T-helper 9 cell (primary cell): ENCODE data around the gene JAG1.
"Not testable (repeated sequence)": the region's sequence is repeated elsewhere in the genome, so short reads cannot be mapped to it uniquely, and the experiment has no call there.

ENCODE experiments used
- DNase-seq: peaks from one replicate; pipeline ENCODE4 v3.0.0-alpha.2; 2020

The JAG1 gene

DNA sequence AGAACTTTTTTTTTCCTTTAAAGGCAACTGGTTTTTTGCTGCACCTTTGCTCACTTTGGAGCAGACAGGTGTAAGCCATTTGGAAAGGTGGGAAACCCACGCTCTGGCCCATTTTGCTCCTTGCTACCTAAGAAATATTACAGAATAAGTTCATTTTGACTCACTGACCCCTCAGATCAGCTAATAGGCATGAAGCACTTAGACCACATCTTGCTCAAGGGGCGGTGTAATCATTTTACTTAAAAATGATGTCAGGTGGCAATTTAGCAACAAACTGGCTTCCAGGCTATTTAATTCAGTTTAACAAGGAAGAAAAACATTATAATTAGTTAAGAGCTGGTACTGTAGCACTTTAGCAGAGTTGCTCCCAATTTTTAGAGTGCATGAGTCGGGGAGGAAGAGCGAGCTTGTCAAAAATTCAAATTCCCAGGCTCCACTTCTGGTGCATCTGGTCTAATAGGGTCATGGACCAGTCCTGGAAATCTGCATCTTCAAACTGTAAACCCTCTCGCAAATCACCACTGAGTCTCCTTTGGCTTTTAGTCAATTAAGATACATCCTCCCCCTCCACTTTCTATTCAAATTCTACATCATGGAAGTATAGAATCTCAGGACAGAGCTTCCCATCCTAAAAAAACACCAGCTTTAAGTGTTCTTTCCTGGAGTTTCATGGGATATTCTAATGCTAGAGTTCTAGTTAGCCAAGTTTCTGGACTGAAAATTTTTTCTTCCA is 38.2 kb downstream of the JAG1 start:
- DNase-seq: no peak

DNA sequence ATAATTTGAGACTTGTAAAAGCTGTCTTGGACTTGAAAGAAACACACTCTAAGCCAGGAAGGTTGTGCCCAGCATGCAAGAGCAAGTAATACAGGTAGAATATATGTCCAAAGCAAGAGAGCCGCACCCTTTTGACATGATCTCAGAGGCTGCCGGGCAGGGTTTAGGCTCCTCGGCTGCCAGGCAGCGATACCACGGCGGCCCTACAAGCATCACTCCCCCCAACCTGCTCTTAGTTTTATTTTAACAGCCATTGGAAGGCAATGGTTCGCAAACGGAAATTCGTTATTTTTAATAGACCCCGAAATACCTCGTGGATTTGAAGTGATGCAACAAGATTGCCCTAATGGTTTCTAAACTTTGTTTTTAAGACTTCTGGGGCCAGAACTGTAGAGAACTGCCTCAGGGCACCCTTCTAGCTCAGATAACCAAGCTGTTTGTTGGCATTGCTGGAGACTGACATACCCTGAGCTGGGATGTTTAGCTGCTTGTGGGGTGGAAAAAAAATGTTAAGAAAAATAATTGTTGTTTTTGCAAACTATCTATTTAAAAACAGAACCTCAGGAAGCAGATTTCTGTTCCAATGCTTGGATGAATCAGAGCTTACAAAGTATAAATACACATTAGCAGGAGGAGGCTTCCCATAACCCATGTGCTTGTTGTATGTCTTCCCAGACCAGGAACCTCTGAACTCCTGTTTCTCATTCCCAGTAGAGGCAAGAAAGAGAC is 39.0 kb downstream of the JAG1 start:
- no peak for DNase-seq

DNA sequence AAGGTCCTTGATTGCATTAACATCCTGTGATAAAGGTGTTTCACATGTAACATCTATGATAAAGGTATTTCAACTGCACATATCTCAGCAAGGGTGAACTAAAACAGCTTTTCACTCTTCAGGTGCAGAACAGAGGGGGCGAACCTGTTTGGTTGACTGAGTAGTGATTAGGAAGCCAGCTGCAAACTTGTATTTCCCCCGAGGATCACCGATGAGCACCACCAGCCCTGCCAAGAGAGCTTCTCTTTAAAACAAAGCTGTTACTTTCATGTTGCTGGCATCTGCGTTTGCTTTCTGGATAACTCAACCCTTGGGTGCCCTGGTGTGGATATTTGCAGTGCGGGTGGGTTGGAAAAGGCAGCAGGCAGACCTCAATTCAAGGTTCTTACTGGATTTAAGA is 39.6 kb downstream of the JAG1 start:
- no peak for DNase-seq

DNA sequence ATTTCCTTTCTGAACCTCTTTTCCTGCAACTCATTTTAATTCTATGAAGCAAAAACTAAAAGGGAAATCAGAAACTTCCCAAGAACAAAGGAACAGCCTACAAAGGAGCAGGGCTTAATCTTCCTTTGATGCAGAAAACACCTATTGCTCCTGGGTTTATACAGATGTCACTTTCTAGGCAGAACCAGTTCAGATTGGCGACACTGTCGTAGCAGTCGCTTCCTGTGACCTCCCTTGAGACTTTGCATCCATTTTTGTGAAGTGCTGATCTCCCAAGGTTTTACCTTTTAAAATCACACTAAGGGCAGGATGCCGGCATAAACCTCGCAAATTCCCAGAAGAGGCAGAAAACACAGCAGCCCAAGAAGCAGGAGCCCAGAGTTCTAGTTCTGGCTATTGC is 40.1 kb downstream of the JAG1 start:
- DNase-seq: no peak

DNA sequence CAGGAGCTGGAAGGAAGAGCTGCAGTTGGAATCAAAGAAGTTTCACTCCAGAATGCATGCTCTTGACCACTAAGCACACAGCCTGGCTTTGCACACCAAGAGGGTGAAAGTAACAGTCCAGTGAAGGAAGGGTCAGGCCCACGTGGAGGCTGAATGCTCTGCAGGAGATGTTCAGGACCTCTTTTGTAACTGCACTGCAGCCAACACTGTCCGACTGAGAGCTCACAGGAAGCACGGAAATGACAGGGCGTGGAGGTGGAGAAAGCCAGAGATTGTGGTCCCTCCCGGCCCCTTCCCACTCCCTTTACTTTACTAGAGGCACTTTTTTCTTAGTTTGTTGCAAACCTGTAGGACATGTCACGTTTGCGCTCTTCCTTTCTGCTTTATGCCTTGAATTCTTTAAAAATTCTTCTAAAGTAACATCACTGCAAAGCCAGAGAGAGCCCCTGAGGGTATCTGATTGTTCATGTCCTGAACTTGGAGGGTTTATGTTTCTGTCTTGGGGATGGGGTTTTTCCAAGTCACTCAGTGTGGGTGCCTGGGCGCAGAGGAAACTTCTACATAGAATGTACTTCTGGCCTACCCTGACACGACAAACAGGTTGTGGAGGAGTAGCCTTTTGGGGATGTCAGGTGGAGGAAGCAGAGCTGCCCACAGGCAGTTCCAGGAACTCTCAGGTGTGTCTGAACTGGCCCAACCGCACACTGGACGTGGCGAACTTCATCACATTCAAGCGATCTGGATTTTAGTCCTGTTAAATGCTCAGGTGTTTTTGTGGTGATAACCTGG is 40.9 kb downstream of the JAG1 start:
- DNase-seq: no peak

DNA sequence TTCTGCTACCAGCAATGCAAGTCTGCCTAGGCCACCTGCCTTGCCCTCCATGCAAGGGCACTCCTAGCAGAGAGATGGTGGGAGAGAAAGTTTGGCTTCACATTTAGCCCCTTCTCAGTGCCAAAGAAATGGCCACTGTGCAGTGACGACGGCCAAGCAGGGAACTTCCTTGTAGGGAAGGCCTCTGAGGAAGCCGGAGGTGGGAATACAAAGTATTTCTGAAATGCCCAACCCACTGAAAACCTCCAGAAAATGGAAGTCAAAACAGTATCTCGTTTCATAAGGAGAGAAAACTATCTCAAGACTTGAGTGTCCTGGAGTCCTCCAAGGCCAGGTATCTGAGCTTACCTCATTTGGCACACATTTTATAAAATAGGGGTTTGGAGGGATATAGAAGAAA is 42.7 kb downstream of the JAG1 start:
- DNase-seq: no peak

DNA sequence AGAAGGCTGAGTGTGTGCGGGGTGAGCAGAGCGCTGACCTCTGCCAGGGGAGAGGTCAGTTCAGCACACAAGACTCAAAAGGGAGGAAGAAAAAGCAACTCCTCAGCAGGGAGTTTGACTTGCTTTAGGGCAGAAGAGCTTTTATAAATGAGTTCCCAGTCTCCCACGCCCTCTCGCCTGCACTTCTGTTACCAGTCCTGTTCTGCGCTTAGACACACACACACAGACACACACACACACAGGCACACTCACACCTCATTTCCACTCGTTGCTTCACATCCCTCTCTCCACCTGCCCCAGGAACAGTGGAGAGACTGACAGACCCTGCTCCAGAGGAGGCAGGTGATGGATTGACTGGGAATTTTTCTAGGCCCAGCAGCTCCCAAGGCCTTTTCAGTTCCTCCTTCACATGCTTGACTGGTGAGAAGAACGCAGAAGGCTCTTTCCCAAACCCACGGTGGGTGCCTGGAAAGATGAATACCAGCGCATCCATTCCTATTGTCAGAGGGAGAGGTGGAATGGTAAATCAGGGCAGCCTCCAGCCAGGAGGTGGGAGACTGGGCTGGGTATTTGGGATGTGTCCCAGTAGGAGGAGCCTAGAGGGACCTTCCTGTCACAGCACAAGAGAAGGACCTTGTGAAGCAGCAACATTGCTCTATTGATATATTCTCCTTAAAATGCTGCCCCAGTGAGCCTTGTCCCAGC is 43.7 kb downstream of the JAG1 start:
- no peak for DNase-seq

DNA sequence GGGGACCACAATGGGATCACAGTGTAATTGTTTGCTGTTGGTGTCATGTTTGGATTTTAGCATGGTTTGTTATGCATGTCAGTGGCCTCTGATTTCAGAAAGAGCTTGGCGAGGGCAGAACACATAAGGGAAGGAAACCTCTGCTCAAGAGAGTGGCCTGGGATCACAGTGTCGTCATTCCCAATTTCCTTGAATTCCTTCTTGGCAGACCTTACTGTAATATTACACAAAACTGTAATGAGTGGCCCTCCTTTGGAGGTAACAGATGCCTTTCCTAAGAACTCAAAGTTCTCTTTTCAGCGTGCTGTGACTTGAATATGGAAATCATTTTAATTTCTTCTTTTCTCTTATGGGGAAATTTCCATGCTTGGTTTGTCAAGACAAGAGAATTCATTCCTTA is 46.9 kb downstream of the JAG1 start:
- no peak for DNase-seq

DNA sequence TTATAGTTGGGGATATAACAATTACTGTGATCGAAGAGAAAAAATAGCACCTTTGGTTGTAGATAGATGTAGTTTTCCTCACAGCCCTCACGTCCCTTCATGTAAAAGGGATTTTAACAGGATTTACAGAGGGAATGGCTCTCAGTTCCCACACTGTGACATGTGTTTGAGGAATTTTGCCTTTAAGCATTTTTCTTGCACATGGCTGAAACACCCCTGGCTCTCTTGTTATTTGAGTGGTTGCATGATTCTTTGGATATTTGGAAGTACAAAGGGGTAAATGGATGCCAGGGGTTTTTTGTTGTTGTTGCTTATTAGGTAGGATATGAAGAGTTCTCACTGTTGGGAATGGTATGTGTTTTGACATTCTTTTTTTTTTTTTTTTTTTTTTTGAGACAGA is 48.2 kb downstream of the JAG1 start:
- no peak for DNase-seq

DNA sequence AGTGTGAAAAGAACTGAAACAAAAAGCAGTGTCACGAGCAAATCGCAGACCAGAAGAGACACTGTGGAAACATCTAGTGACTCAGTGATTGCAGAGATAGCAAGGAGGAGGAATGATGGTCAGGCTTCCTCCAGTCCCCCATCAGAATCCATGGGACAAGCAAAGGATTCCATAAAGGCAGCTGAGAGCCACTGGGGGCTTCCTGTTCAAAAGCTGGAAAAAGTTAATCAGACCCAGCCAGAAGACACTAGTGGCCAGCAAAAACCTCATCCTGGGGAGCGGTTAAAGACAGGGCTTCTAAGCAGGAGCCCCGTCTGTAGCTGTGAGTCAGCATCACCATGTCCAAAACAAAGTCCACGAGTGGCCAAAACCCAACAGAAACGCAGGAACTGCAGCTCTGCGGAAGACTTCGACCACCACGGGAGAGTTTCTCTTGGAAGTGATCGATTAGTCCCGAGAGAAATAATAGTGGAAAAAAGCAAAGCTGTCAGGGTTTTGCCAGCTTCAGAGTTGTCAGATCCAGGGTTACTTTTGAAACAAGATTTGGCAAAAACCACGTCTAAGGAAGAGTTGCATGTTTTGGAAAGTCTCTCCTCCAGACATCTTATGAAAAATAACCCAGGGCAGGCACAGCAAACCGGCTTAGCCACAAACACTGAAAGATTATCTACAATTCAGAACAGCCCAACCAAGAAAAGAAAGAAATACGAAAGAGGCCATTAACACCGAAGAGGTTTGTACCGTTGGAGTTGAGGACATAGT is 51.0 kb downstream of the JAG1 start:
- DNase-seq: no peak

DNA sequence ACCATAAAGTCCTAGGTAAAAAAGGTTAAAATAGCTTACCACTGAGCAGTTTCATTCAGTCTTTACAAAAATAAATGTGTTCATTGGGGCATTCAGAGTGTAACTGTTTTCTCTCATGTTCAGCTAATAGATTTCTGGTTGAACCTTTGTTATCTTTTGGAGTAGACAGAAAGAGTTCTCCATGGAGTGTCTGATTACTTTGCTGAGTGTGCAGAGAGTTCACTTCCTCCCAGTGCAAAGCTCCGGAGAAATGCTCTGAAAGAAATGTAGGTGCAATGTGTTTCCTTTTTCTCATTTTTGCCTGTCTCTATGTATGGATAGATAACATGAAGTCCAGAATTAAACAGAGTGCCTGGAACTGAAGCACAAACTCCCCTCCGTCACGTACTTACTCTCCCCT is 52.6 kb downstream of the JAG1 start:
- DNase-seq: no peak

DNA sequence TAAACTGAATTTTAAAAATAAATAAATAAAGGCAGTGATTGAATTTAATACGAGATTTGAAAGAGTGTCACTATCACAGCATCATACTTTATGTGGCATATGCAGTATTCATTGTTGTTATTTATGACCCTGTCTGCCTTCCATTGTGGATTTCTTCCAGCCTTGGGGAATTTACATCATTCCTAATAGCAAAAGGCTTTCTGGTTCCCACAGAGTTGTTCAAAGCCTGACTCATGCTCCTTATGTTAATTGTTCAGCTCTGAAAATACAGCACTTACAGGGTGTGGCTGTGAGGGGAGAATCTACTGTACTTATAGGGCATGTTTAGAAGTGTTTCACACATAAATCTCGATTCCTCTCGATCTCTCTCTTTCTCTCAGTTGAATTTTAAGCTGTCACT is 54.4 kb downstream of the JAG1 start:
- DNase-seq: no peak

DNA sequence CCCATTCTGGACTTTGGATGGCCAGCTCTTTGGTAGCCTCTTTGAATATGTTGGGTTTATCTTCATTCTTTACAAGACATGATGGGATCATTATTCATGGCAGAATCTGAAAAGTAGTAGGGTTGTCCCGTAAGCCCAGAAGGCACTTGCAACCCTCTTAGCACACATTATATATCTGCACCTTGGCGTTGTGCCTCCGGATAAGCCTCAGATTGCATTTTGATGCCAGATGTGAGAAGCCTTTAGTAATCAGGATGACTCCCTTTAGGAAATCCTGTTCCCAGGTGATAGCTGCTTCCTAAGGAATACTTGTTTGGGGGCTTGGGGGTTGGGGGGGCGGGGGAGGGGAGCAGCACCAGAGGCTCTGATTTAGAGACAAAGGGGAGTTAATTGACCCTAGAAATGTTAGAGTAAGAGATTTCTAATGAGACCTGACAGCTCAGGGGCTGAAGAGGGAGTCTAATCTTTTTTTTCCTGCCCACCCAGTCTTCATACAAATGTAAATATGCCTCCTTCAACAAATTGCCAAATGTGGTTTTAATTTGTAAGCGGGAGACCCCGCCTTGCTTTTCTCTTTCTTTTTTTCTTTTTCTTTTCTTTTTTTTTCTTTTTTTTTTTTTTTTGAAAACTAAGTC is 55.1 kb downstream of the JAG1 start:
- DNase-seq: no peak

DNA sequence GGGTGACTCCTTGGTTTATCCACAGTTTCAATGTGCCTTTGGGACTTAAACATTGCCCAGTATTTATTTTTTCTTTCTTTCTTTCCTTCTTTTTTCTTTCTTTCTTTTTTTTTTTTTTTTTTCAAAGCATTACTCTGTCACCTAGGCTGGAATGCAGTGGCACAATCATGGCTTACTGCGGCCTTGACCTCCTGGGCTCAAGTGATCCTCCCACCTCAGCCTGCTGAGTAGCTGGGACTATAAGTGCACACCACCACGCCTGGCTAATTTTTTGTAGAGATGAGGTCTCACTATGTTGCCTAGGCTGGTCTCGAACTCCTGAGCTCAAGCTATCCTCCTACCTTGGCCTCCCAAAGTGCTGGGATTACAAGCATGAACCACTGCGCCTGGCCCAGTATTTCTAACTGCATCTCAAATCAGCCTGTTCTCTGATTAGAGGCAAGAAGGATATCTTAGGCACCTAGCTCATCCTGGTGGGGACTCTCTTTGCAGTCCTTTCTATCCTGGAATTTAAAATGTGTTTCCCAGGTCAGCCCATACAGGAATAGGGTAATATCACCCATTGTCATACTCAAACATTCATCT is 56.2 kb downstream of the JAG1 start:
- not testable (repeated sequence) for DNase-seq

DNA sequence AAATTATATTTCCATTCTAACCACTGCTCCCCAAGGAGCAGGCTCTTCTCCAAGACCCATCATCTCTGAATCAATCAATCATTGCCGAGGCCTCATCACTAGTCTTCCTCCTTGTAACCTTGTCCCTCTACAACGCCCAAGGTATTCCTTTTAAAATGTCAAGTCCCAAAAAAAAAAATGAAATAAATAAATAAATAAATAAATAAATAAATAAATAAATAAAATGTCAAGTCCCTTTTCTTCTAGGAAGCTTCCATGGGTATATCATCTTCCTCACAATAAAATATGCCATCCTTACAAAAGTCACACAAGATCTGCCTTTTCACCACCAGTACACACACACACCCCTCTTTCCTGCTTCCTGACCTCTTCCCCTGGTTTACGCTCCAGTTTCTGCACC is 57.6 kb downstream of the JAG1 start:
- no peak for DNase-seq

DNA sequence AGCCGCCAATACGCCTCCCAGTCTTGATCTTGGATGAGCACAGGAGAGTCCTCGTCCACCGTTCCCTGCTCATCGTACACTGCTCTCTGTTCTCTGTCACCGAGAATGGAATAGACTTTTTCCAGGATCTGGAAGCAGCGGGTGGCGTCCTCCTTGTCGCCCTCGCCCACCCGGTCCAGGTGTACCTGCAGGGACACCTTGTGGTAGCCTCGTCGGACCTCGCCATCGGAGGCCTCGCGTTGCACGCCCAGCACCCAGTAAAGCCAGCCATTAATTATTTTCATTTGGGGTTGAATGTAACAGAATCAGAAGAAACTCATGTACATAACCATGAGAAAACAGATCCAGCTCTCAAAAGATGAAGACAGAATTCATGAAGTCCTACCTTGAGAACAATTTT is 59.9 kb downstream of the JAG1 start:
- no peak for DNase-seq

DNA sequence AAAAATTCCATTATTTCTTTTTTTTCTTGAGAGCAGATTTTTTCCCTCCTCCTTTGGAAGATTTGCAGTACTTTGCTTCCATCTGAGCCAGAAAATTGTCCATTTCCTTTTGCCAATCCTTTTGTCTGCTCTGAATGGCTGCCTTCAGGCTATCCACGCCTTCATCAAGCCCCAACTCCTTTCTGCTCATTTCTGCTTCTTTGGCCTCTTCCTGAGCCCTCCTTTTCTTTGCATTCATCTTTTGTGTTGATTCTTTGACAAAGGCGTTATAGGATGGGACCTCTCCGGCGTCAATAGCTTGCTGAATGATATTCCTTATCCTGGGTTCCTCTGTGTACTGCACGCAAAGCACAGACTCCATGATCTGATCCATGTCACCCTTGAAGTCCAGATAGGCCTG is 60.4 kb downstream of the JAG1 start:
- DNase-seq: not testable (repeated sequence)

DNA sequence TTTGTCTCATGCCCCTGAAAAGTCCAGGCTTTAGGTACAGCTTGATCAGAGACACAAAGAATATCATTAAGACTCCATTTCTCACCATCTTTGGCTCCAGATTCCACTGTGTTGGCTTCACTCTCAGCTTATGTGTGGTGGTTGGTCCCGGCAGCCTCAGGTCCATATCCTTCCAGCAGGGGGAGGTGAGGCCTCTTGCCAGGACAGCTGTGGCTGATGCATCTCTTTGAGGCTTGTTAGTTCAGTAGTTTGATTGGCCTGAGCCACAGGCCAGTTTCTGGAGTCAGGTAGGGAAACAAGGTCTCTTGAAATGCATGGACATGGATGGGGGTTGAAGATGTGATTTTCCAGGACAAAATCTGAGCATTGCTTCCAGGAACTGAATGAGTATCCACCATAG is 62.4 kb downstream of the JAG1 start:
- no peak for DNase-seq

DNA sequence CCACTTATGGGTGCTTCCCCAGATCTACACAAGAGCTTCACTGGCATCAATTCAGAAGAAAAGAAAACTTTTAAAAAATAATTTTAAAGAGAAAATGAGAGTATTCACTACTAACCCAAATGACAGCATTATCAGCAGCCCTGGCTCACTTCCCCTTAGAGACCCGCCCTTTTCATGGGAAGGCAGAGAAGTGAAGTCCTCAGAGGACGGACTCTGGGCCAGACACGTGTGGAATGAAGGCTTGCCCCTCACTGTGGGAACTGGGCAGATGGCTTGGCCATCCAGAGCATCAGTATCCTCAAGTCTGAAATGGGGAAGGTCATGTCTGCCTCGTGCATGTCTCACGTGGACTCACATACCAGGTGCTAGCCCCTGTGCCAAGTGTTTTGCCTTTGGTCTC is 63.5 kb downstream of the JAG1 start:
- no peak for DNase-seq

DNA sequence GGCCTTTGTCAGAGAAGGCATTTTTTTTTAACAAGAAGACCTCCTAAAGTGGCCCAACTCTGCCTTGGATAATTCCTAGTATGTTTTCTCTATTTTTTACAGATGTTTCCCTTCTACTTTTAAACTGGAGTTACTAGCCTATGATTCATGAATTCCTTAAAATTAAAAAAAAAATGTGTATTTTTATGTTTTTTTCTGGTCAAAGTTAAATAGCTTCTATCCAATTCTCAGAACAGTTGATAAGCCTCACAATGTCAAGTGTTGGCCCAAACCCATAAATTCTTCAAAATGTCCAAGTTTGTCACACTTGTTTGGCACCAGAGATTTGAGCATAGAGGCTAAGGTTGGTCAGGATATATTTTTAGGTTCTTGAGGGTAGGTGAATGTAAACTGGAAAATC is 64.0 kb downstream of the JAG1 start:
- DNase-seq: no peak

DNA sequence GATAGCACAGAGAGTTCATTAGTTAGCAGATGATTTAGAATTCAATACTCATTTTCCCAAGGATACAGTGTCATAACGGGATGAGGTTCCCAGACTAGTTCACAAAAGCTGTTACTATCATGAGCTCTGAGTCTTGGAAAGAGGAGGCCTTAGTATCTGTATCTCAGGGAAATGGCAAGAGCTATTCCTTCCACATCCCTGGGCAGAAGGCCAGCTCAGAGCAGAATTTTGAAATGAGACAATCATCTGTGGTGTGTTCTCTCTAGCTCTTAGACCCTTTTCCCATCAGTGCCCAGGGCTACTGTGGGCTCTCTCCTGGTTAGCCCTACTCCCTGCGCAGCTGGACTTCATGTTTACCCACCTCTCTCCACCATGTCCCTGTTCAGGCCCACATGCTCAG is 64.5 kb downstream of the JAG1 start:
- DNase-seq: no peak
